Measurements from ENCODE around the gene MTAP. TPM values are rescaled to one million over a fixed set of nuclear protein-coding genes. Genes with fewer than 3 reads are reported as not detected.

Gene MTAP
- total and polyA plus RNA-seq, 2 of the 13 experiments (the other 11 are each of a cell fraction or from before 2014, with no cell fraction given) = 16.7 to 51.2 TPM

DNA sequence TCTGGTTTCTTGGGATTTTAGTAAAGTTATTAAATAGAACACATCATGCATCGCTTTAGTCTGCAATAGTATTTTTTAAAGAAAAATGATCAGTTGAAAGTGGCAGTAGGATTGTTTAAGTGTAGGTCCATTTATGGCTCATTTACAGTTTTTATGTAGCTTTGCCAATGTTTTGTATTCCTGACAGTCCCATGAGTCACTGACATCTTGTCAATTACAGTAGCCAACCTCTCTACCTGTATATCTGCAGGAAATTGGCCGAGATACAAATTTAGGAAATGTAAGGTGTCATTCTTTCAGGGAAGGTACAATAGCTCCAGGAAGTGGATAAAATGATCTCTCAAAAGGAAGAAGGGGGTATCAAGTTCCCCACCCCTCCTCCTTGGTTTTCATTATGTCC, 47.7 kb upstream of the MTAP start:
- DNase-seq (ENCODE audit: low spot score) (no peak), FAIRE-seq (no peak), ATAC-seq (no peak)
- H2AFZ ChIP-seq (ENCODE audit: low read length) = no peak overlapping the region
- no peaks in the 10 kb centered on the region for H3K36me3 ChIP-seq (replicated peaks in 1 of 2; ENCODE audit: control insufficient read depth in 1 of 2, insufficient read depth in 2 of 2, low read length in 2 of 2)
- WGBS (ENCODE audit: low lambda C conversion rate) = 0% methylated on average over 2 of the region's 2 CpGs
- no peak overlapping the region for H3K9ac ChIP-seq (ENCODE audit: insufficient read depth, low read depth, low read length)
- H3K4me1 ChIP-seq (ENCODE audit: insufficient read depth, low read length) = no peaks in the 10 kb centered on the region
- ChIA-PET POLR2A (no interaction called here), CTCF (ENCODE audit: low intra/inter-chr PET ratio, low total read pairs) (no interaction called here)
- H3K4me3 ChIP-seq (replicated peaks in 1 of 3; ENCODE audit: insufficient read depth in 1 of 3, low read depth in 2 of 3, low read length in 3 of 3) = no peak overlapping the region
- H3K27me3 ChIP-seq (ENCODE audit: control insufficient read depth in 1 of 2, insufficient read depth in 2 of 2, low read length in 2 of 2) = no peaks in the 10 kb centered on the region
- BruUV-seq (replicated peaks) = no TSS peak
- H4K20me1 ChIP-seq (ENCODE audit: insufficient read depth, low read length) = no peaks in the 10 kb centered on the region
- H3K79me2 ChIP-seq (ENCODE audit: insufficient read depth, low read length) = no peaks in the 10 kb centered on the region
- in situ Hi-C loops (cut with HindIII; ENCODE audit: extremely low pct_ligation_motif_present, low pct_unique_long_range_greater_than_20kb) = no loop called here
- H3K4me2 ChIP-seq (ENCODE audit: low read depth, low read length) = no peak overlapping the region
- intact Hi-C loops (cut with micrococcal nuclease; ENCODE audit: unreplicated experiment) = no loop called here
- H3K9me3 ChIP-seq (ENCODE audit: low read length) = no peaks in the 10 kb centered on the region
- H3K27ac ChIP-seq (ENCODE audit: extremely low read length, insufficient read depth, low read length) = no peak overlapping the region
- TF ChIP-seq ZNF569 (CRISPR knock-in tag; IDR thresholded peaks at IDR 0.05; ENCODE audit: borderline replicate concordance) (no peak), ZNF282 (IDR thresholded peaks at IDR 0.05; ENCODE audit: partially characterized antibody) (no peak), U2AF1 (optimal IDR thresholded peaks at IDR 0.05; ENCODE audit: low read depth, low read length) (no peak), ZNF160 (CRISPR knock-in tag; IDR thresholded peaks at IDR 0.05) (no peak), ELF4 (CRISPR knock-in tag; IDR thresholded peaks at IDR 0.05; ENCODE audit: borderline replicate concordance) (no peak), ZNF451 (CRISPR knock-in tag; IDR thresholded peaks at IDR 0.05) (no peak), KLF12 (CRISPR knock-in tag; IDR thresholded peaks at IDR 0.05; ENCODE audit: borderline replicate concordance) (no peak), MYC (CRISPR knock-in tag; IDR thresholded peaks at IDR 0.05; ENCODE audit: borderline replicate concordance) (no peak), ZNF34 (CRISPR knock-in tag; IDR thresholded peaks at IDR 0.05; ENCODE audit: borderline replicate concordance) (no peak), PAF1 (CRISPR knock-in tag; IDR thresholded peaks at IDR 0.05) (no peak), ZNF441 (CRISPR knock-in tag; IDR thresholded peaks at IDR 0.05; ENCODE audit: borderline replicate concordance) (no peak)
- TF ChIP-seq, protein P1, sequence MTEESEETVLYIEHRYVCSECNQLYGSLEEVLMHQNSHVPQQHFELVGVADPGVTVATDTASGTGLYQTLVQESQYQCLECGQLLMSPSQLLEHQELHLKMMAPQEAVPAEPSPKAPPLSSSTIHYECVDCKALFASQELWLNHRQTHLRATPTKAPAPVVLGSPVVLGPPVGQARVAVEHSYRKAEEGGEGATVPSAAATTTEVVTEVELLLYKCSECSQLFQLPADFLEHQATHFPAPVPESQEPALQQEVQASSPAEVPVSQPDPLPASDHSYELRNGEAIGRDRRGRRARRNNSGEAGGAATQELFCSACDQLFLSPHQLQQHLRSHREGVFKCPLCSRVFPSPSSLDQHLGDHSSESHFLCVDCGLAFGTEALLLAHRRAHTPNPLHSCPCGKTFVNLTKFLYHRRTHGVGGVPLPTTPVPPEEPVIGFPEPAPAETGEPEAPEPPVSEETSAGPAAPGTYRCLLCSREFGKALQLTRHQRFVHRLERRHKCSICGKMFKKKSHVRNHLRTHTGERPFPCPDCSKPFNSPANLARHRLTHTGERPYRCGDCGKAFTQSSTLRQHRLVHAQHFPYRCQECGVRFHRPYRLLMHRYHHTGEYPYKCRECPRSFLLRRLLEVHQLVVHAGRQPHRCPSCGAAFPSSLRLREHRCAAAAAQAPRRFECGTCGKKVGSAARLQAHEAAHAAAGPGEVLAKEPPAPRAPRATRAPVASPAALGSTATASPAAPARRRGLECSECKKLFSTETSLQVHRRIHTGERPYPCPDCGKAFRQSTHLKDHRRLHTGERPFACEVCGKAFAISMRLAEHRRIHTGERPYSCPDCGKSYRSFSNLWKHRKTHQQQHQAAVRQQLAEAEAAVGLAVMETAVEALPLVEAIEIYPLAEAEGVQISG (CRISPR knock-in tag; IDR thresholded peaks at IDR 0.05) = no peak
- TF ChIP-seq, protein P2, sequence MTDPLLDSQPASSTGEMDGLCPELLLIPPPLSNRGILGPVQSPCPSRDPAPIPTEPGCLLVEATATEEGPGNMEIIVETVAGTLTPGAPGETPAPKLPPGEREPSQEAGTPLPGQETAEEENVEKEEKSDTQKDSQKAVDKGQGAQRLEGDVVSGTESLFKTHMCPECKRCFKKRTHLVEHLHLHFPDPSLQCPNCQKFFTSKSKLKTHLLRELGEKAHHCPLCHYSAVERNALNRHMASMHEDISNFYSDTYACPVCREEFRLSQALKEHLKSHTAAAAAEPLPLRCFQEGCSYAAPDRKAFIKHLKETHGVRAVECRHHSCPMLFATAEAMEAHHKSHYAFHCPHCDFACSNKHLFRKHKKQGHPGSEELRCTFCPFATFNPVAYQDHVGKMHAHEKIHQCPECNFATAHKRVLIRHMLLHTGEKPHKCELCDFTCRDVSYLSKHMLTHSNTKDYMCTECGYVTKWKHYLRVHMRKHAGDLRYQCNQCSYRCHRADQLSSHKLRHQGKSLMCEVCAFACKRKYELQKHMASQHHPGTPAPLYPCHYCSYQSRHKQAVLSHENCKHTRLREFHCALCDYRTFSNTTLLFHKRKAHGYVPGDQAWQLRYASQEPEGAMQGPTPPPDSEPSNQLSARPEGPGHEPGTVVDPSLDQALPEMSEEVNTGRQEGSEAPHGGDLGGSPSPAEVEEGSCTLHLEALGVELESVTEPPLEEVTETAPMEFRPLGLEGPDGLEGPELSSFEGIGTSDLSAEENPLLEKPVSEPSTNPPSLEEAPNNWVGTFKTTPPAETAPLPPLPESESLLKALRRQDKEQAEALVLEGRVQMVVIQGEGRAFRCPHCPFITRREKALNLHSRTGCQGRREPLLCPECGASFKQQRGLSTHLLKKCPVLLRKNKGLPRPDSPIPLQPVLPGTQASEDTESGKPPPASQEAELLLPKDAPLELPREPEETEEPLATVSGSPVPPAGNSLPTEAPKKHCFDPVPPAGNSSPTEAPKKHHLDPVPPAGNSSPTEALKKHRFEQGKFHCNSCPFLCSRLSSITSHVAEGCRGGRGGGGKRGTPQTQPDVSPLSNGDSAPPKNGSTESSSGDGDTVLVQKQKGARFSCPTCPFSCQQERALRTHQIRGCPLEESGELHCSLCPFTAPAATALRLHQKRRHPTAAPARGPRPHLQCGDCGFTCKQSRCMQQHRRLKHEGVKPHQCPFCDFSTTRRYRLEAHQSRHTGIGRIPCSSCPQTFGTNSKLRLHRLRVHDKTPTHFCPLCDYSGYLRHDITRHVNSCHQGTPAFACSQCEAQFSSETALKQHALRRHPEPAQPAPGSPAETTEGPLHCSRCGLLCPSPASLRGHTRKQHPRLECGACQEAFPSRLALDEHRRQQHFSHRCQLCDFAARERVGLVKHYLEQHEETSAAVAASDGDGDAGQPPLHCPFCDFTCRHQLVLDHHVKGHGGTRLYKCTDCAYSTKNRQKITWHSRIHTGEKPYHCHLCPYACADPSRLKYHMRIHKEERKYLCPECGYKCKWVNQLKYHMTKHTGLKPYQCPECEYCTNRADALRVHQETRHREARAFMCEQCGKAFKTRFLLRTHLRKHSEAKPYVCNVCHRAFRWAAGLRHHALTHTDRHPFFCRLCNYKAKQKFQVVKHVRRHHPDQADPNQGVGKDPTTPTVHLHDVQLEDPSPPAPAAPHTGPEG (CRISPR knock-in tag; IDR thresholded peaks at IDR 0.05) = no peak
- TF ChIP-seq, protein P3, sequence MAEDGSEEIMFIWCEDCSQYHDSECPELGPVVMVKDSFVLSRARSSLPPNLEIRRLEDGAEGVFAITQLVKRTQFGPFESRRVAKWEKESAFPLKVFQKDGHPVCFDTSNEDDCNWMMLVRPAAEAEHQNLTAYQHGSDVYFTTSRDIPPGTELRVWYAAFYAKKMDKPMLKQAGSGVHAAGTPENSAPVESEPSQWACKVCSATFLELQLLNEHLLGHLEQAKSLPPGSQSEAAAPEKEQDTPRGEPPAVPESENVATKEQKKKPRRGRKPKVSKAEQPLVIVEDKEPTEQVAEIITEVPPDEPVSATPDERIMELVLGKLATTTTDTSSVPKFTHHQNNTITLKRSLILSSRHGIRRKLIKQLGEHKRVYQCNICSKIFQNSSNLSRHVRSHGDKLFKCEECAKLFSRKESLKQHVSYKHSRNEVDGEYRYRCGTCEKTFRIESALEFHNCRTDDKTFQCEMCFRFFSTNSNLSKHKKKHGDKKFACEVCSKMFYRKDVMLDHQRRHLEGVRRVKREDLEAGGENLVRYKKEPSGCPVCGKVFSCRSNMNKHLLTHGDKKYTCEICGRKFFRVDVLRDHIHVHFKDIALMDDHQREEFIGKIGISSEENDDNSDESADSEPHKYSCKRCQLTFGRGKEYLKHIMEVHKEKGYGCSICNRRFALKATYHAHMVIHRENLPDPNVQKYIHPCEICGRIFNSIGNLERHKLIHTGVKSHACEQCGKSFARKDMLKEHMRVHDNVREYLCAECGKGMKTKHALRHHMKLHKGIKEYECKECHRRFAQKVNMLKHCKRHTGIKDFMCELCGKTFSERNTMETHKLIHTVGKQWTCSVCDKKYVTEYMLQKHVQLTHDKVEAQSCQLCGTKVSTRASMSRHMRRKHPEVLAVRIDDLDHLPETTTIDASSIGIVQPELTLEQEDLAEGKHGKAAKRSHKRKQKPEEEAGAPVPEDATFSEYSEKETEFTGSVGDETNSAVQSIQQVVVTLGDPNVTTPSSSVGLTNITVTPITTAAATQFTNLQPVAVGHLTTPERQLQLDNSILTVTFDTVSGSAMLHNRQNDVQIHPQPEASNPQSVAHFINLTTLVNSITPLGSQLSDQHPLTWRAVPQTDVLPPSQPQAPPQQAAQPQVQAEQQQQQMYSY (CRISPR knock-in tag; IDR thresholded peaks at IDR 0.05) = no peak
